Measurements from ENCODE around the gene COL24A1.

GRCh38 chr1:85830837-85831236 lies 325.7 kb downstream of the COL24A1 start:
- TF ChIP-seq, protein P1, sequence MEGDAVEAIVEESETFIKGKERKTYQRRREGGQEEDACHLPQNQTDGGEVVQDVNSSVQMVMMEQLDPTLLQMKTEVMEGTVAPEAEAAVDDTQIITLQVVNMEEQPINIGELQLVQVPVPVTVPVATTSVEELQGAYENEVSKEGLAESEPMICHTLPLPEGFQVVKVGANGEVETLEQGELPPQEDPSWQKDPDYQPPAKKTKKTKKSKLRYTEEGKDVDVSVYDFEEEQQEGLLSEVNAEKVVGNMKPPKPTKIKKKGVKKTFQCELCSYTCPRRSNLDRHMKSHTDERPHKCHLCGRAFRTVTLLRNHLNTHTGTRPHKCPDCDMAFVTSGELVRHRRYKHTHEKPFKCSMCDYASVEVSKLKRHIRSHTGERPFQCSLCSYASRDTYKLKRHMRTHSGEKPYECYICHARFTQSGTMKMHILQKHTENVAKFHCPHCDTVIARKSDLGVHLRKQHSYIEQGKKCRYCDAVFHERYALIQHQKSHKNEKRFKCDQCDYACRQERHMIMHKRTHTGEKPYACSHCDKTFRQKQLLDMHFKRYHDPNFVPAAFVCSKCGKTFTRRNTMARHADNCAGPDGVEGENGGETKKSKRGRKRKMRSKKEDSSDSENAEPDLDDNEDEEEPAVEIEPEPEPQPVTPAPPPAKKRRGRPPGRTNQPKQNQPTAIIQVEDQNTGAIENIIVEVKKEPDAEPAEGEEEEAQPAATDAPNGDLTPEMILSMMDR (IDR thresholded peaks at IDR 0.05; ENCODE audit: low read length), result no peak
- no peak for TF ChIP-seq EZH2 (IDR thresholded peaks at IDR 0.05; ENCODE audit: borderline replicate concordance, low read length)

Data from OCI-LY1 (cell line).